ENCODE results near the gene C17orf67.

C17orf67 gene

GRCh38 chr17:56804454-56804853 is 29.3 kb downstream of the C17orf67 start:
- no peak for DNase-seq

- DNase-seq: no peak
These were observed 30.6 kb downstream of the C17orf67 start for GRCh38 chr17:56803071-56803470.

- no peak for DNase-seq
These were observed 32.1 kb downstream of the C17orf67 start for GRCh38 chr17:56801459-56802178.

GRCh38 chr17:56798916-56799315 is 34.8 kb downstream of the C17orf67 start:
- DNase-seq: no peak

- no peak for DNase-seq
These were observed 37.2 kb downstream of the C17orf67 start for GRCh38 chr17:56796536-56796935.

GRCh38 chr17:56795221-56795865 is 38.4 kb downstream of the C17orf67 start:
- no peak for DNase-seq

GRCh38 chr17:56793957-56794356 is 39.8 kb downstream of the C17orf67 start:
- DNase-seq: no peak

- DNase-seq: no peak
These were observed 40.2 kb downstream of the C17orf67 start for GRCh38 chr17:56793531-56793930.

- no peak for DNase-seq
These were observed 41.5 kb downstream of the C17orf67 start for GRCh38 chr17:56792267-56792666.

GRCh38 chr17:56786989-56787482 is 46.7 kb downstream of the C17orf67 start:
- DNase-seq: peak; percentile 39 to 40

- DNase-seq: no peak
These were observed 47.6 kb downstream of the C17orf67 start for GRCh38 chr17:56785997-56786680.

GRCh38 chr17:56785405-56785804 is 48.3 kb downstream of the C17orf67 start:
- DNase-seq: no peak

- DNase-seq: no peak
These were observed 51.4 kb downstream of the C17orf67 start for GRCh38 chr17:56782338-56782737.

- DNase-seq: no peak
These were observed 51.8 kb downstream of the C17orf67 start for GRCh38 chr17:56781906-56782305.

- peak; percentile 88 to 91 for DNase-seq
These were observed 53.6 kb downstream of the C17orf67 start for GRCh38 chr17:56779898-56780777.

- DNase-seq: no peak
These were observed 54.4 kb downstream of the C17orf67 start for GRCh38 chr17:56779322-56779721.

- no peak for DNase-seq
These were observed 54.8 kb downstream of the C17orf67 start for GRCh38 chr17:56778898-56779297.

GRCh38 chr17:56777859-56778258 is 55.9 kb downstream of the C17orf67 start:
- DNase-seq: no peak

- no peak for DNase-seq
These were observed 59.1 kb downstream of the C17orf67 start for GRCh38 chr17:56774650-56775049.

GRCh38 chr17:56773124-56773523 is 60.6 kb downstream of the C17orf67 start:
- DNase-seq: no peak

- no peak for DNase-seq
These were observed 61.3 kb downstream of the C17orf67 start for GRCh38 chr17:56772442-56772841.

- no peak for DNase-seq
These were observed 61.7 kb downstream of the C17orf67 start for GRCh38 chr17:56771975-56772374.

- no peak for DNase-seq
These were observed 62.2 kb downstream of the C17orf67 start for GRCh38 chr17:56771563-56771962.

Data from stimulated activated CD4-positive, alpha-beta T cell treated with anti-CD3 and anti-CD28 coated beads, Interleukin-2, amount 100 ng/mL, for 48 hours (primary cell).